Activated naive CD8-positive, alpha-beta T cell treated with anti-CD3 and anti-CD28 coated beads, Interleukin-2, amount 50 U/mL, for 16 hours (primary cell): ENCODE measurements around the gene EIF3B.
"Not testable (repeated sequence)": the region's sequence is repeated elsewhere in the genome, so short reads cannot be mapped to it uniquely, and the experiment has no call there.

Experiments
- DNase-seq: peaks from one replicate; pipeline ENCODE4 v3.0.0-alpha.2; 2020; ENCODE audit warnings: low read depth, low spot score

The EIF3B gene

DNA sequence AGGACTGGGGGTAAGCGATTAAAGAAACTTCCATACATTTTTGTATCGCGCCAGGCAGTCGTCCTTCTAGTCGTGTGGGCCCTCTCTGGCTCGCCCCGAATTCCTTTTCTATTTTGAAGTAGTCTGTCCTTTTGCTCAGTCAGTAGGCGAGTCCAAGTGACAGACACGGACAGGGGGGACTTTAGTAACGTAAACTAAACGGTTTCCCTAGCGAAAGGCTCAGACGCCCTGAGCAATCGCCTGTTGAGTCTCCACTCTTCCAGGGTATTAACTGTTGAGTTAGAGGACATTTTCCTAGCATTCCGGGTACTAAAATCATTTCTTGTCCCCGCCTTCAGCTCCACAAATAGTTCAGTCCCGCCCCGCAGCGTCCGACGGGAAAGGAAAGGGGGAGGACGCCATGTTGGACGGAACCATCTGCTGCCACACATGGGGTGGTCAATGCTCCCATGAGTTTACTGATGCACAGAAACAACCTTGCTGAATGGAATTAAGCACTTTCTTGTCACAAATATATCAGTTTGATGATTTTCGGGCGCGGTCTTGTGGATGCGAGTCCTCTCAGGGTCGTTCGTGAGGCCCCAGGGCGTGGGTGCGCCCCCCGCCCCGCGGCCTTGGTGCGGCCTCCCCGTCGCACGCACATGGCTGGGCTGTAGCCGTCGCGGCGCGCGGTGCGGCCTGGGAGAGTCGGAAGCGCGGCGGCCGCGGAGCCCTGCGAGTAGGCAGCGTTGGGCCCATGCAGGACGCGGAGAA lies at the start of gene EIF3B:
Gene EIF3B, plus strand, starts transcription at position 642 of the 753 bp plus-strand sequence. Its CDS starts 95 bp downstream, at position 737.
- DNase-seq, result peak; percentile 79

DNA sequence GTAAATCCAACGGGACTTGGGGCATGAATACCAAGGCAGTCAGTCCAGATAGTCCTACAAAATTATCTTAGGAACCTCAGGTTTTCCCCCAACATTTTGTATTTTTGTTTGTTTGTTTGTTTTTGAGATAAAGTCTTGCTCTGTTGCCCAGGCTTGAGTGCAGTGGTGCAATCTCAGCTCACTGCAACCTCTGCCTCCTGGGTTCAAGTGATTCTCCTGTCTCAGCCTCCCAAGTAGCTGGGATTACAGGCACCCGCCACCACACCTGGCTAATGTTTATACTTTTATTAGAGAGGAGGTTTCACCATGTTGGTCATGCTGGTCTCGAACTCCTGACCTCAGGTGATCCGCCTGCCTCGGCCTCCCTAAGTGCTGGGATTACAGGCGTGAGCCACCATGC lies 49.4 kb upstream of the EIF3B start:
- not testable (repeated sequence) for DNase-seq

DNA sequence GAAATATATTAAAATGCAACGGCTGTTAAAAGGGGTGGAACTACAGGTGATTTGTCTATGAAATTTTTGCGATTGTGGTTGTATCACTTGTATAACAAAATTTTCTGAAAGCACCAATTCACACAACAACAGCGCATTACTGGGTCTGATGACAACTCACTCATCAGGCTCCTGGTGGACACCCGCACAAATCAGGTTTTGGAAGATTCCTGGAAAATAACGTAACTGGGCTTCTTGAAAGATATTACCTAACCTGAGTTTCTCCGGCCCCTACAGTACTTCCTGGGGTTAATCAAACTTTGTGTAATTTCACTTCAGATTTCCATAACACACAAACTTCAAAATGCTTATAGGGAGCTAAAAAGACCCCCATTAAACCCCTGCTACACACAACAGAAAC lies 47.9 kb upstream of the EIF3B start:
- DNase-seq, result no peak

DNA sequence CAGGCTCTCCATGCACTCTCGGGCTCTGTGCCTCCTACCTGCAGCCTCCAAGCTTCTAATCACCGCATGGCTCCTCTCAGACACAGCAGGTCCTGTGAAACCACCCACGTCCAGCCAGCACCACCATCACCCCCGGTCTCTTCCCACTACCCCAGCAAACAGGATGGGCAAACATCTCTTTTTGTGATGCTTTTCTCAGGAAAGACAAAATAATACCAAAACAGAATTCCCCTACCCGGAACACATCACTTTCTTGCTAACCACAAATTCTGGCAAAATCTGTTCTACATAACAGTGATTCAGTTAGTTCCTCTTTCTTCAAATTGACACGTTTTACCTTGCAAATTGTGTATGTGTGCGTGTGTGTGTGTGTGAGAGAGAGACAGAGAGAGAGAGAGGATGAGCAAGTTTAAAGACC lies 46.9 kb upstream of the EIF3B start:
- no peak for DNase-seq

DNA sequence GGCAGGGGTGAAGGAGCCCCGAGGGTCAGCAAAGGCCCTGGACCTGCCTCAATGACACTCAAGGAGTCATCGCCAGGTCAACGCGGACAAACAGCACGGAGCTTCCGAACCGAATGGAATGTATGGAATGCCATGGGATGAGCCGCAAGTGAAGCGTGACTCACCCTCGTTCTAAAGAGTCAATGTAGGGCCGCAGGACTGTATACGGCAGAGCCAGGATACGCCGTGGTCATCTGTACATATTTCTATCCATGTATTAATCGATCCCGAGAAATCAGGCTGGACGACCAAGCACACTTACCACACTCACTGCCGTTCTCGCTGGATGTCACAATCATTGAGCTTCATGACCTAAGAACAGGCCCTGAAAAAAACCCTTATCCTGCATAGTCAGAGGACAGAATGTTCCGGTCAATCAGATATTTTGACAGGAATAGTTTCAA lies 44.7 kb upstream of the EIF3B start:
- no peak for DNase-seq

DNA sequence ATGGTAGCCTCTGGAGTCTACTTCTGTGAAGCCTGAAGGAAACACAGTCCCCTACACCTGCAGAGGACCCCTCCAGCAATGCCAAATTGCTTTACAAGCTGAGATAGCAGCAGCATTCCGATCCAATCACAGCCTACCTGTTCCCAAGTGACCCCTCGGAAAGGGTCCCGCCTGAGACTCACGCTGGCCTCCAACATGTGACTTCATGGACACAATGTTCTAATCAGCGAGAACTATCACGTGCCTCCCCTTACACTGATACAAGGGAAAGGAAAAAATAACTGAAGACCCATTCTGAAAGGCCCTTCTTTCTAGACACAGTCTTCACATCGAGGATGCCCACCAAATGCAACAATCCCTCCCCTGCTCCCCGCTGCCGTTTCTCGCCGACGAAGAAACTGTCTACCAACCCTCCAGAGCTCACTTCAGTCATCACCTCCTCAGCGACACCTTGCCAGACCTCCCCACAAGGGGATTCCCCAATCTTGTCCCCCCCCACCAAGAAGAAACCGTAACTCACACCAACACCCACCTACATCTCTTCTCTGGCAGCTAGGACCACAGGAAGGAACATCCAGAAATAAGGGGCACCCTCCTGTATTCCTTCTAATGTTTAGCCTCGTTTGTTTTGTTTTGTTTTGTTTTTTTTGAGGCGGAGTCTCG lies 42.2 kb upstream of the EIF3B start:
- no peak for DNase-seq

DNA sequence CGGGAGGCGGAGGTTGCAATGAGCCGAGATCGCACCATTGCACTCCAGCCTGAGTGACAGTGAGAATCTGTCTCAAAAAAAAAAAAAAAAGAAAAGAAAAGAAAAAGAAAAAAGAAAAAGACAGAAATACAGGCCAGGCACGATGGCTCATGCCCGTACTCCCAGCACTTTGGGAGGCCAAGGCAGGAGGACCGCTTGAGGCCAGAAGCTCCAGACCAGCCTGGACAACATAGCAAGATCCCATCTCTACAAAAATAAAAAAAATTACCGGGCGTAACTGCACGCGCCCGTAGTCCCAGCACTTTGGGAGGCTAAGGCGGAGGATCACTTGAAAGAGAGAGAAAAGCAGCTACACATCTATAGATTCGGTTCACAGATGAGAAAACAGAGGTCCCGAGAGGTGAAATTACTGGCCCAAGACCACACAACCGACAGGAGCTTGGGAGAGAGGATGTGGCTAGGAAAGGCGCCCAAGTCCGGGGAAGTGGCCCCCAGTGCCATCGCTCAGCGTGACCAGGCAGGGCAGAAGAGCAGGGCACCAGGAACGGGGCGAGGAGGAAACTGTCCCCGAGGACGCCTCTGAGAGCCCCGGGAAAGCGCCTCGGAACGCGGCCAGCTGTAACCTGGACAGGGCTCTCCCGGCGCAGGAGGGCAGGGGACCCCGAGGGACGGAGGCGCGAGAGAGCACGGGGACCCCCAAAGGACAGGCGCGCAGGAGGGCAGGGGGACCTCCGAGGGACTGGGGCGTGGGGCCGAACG lies 41.0 kb upstream of the EIF3B start:
- no peak for DNase-seq

DNA sequence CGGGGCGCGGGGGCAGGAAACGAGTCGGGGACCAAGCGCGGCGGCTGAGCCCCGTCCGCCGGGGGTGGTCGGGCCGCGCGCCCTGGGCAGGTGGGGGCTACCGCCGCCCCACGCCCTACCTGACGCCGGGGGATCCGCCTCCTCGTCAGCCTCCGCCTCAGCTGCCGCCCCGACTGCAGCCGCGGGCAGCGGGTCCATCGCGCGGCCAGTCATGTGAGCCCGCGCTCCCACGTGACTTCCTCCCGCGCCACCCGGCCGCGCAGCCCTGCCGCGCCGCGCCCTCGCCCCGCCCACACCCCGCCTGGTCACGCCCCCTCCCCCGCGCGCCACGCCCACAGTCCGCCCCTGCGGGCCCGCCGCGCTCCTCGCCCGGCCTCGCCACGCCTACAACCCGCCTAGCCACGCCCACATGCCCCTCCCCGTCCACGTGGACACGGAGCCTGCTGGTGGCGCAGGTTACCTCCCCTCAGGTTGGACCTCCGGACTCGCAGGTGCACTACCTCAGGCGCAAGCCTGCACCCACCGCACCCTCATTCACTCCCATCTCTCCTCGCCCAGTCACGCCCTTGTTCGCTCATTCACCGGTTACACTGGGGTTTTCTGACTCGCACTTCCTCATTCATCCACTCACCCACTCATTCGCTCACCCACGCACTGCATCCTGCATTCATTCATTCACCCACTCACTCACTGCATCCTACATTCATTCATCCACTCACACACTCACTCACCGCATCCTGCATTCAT lies 40.2 kb upstream of the EIF3B start, which contains the start of gene SNX8:
Gene SNX8, minus strand, starts transcription at position 233 of the 747 bp plus-strand sequence. Its CDS starts 20 bp downstream, at position 213.
- DNase-seq, result peak; percentile 90

DNA sequence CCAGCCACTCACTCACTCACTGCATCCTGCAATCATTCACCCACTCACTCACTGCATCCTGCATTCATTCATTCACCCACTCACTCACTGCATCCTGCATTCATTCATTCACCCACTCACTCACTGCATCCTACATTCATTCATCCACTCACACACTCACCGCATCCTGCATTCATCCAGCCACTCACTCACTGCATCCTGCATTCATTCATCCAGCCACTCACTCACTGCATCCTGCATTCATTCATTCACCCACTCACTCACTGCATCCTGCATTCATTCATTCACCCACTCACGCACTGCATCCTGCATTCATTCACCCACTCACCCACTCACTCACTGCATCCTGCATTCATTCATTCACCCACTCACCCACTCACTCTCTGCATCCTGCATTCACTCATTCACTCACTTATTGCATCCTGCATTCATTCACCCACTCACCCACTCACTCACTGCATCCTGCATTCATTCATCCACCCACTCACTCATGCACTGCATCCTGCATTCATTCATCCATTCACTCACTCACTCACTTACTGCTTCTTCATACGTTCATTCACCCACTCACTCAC lies 39.6 kb upstream of the EIF3B start:
- not testable (repeated sequence) for DNase-seq

DNA sequence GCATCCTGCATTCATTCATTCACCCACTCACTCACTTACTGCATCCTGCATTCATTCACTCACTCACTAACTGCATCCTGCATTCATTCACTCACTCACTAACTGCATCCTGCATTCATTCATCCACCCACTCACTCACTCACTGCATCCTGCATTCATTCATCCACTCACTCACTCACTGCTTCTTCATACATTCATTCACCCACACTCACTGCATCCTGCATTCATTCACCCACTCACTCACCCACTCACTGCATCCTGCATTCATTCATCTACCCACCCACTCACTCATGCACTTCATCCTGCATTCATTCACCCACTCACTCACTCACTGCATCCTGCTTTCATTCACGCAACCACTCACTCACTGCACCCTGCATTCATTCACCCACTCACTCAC lies 38.8 kb upstream of the EIF3B start:
- DNase-seq, result no peak

DNA sequence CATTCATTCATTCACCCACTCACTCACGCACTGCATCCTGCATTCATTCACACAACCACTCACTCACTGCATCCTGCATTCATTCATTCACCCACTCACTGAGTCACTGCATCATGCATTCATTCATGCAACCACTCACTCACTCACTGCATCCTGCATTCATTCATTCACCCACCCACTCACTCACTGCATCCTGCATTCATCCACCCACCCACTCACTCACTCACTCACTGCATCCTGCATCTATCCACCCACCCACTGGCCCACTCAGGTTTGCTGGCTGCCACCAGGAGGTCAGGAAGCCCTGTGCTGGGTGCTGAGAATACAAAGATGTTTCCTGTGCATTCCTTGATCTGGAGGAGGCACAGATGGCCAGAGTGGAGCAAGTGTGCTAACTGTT lies 38.0 kb upstream of the EIF3B start:
- DNase-seq, result no peak

DNA sequence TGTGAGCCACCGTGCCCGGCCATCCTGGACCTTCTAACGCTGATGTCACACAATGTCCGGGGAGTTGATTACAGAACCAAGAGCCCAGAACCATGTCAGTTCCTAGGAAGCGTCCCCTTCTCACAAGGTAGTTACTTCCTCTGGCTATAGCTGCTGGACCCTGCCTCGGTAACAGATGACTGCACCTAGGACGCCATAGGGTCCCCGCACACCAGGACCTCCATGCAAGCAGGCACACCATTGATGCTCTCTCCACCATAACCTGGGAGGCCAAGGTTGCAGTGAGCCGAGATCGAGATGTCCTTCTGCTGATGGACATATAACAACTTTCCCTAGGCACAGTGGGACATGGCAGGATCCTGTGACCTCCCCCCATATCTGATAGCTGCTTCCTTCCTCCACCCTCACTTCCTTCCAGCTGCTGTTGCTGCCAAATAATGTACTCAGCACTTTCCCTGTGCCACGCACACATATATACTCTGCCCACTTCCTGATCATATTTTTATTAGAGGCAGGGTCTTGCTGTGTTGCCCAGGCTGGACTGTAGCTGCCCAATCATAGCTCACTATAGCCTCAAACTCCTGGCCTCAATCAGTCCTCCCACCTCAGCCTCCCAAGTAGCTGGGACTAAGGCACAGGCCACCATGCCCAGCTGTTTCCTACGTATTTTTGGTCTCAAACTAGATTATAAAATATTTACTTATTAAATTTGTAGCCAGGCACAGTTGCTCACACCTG lies 36.9 kb upstream of the EIF3B start:
- no peak for DNase-seq

DNA sequence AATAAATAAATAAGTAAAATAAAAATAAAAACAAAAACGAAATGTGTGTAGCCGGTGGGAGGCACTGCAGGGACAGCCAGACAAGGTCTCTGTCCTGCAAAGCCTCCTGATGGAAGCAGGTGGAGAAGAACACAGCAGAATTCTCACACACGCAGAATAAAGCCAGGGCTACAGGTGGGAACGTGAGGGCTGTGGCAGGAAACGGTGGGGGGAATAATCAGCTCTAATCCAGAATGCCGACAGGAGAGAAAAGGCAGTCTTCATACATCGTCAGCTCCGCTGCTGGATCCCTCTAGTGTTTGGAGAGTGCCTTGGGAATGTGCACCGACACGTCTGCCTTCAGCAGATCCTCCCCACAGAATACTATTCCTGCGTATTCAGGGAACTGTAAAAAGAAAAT lies 33.6 kb upstream of the EIF3B start:
- DNase-seq, result no peak

DNA sequence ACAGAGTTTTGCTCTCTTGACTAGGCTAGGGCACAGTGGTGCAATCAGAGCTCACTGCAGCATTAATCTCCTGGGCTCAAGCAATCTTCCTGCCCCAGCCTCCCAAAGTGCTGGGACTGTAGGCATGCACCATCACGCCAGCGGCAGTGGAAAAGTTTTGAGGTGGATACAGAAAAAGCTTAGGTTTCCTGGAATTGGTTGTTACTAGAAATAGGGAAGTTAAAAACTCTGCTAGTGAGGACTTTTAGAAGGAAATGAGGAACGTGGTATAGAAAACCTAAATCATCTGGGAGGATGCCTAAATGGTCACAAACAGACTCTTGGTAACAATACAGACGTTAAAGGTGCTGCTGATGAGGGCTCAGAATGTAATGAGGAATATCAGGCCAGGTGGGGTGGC lies 29.5 kb upstream of the EIF3B start:
- no peak for DNase-seq

DNA sequence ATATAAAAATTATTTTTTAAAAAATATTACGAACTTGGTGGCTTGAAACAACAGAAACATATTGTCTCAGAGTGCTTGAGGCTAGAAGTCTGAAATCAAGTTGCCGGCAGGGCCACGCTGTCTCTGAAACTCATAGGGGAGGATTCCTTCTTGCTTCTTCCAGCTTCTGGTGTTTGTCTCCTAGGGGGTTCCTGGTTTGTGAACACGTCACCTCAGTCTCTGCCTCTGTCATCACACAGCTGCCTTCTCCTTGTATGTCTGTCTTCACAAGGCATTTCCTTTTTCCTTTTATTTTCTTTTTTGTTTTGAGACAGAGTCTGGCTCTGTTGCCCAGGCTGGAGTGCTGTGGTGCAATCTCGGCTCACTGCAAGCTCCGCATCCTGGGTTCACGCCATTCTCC lies 27.7 kb upstream of the EIF3B start:
- no peak for DNase-seq

DNA sequence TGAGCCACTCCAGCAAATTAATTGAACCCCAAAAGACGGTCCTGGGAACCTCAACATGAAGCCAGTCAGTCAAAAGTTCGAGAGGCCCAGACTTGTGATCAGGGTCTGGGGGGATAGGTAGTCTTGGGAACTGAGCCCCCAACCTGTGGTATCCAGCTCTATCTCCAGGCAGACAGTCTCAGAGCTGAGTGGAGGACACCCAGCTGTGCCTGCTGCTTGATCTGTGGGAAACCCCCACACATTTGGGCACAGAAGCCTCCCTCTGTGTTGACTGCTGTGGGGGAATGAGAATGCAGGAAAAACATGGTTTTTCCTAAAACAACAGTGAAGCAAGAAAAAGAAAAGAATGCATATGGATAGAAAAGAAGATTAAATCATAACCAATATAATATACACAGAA lies 24.1 kb upstream of the EIF3B start:
- no peak for DNase-seq

DNA sequence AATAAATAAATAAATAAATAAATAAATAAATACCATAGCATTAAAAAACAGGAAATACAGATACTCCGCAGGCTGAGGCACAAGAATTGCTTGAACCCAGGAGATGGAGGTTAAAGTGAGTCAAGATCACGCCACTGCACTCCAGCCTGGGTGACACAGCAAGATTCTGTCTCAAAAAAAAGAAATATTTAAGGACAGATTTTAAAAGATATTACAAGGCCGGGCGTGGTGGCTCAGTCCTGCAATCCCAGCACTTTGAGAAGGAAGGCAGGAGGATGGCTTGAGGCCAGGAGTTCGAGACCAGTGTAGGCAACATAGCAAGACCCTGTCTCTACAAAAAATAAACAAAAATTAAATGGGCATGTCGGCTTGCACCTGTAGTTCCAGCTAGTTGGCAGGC lies 22.9 kb upstream of the EIF3B start:
- no peak for DNase-seq

DNA sequence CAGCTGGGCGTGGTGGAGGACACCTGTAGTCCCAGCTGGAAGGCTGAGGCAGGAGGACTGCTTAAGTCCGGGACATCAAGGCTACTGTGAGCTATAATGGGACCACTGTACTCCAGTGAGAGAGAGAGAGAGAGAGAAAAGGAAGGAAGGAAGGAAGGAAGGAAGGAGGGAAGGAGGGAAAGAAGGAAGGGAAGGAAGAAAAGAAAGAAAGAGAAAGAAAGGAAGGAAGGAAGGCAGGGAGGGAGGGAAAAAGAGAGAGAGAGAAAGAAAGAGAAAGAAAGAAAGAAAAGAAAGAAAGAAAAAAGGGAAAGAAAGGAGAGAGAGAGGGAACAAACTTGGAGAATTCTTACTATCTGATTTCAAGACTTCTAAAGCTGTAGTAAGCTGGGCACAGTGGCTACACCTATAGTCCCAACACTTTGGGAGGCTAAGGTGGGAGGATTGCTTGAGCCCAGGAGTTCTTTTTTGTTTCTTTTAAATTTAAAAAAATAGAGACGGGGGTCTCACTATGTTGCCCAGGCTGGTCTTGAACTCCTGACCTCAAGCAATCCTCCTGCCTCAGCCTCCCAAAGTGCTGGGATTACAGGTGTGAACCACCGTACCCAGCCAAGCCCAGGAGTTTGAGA lies 21.9 kb upstream of the EIF3B start:
- not testable (repeated sequence) for DNase-seq

DNA sequence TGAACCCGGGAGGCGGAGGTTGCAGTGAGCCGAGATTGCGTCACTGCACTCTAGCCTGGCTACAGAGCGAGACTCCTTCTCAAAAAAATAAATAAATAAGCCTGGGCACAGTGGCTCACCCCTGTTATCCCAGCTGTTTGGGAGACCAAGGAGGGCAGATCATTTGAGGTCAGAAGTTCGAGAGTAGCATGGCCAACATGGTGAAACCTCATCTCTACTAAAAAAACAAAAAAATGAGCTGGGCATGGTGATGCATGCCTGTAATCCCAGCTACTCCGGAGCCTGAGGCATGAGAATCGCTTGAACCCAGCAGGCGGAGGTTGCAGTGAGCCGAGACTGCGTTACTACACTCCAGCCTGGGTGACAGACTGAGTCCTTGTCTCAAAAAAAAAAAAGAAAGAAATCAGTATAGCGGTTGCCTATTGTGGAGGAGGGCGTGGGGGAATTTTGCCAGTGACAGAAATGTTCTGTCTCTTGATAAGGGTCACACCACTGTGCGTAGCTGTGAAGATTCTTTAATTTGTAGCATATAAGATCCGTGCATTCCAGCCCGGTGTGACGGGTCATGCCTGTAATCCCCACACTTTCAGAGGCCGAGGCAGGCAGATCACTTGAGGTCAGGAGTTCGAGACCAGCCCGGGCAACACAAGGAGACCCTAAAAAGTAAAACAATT lies 17.9 kb upstream of the EIF3B start:
- DNase-seq, result no peak
